UCSD-AML1 (cell line): Measurements from ENCODE around the gene SLC24A3.

Experiments
- DNase-seq: peaks from one replicate; lab custom pipeline; 2025; ENCODE audit not compliant: unreplicated experiment; lab: John Stamatoyannopoulos, UW

Gene SLC24A3

DNA sequence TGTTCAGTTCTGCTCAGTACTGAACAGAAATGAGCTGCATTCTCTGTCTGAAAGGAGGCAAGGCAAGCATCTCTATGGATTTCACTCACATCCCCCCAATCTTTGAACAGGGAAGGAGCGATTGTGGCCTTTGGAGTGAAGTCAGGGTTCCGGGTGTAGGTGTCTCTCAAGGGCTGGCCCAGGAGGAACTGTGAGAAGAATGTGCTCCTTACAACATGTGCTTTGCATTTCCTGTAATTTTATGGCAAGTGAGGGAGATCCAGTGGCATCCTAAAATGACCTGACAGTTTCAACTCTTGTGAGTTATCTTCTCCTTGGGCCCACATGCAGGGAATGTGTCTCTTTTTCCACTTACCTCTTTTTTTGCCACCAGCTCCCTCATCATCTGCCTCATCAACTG, 482.6 kb downstream of the SLC24A3 start:
- DNase-seq: no peak

DNA sequence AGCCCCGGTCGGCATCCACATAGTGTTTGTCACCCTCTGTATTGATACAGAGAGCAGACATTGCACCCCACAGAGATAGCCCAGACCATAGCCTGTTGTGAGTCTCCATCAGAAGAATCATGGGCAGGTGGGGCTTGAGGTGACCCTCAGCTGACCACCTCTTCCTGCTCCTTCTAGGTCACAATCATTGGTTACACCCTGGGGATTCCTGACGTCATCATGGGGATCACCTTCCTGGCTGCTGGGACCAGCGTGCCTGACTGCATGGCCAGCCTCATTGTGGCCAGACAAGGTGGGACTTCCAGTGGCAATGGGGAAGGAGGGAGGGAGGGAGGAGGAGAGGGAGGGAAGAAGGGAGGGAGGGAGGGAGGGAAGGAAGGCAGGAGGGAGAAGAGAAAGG, 484.2 kb downstream of the SLC24A3 start:
- DNase-seq: no peak

DNA sequence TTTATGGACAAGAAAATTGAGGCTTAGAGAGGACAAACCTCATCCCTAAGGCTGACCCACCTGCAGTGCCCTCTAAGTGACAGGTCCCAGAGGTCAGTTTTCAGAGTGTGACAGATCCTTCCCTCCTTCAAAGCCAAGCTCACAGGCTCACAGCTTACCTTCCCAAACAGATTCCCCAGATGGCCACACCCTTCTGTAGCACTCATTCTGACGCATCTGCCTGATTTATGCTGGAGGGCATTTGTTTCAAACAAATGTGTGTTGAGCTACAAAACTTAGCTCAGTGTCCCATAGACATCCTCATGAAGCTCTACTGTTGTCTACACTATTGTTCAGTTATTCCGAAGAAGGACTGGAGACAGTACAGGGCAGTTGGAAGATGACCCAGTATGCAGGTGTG, 485.0 kb downstream of the SLC24A3 start:
- no peak for DNase-seq

DNA sequence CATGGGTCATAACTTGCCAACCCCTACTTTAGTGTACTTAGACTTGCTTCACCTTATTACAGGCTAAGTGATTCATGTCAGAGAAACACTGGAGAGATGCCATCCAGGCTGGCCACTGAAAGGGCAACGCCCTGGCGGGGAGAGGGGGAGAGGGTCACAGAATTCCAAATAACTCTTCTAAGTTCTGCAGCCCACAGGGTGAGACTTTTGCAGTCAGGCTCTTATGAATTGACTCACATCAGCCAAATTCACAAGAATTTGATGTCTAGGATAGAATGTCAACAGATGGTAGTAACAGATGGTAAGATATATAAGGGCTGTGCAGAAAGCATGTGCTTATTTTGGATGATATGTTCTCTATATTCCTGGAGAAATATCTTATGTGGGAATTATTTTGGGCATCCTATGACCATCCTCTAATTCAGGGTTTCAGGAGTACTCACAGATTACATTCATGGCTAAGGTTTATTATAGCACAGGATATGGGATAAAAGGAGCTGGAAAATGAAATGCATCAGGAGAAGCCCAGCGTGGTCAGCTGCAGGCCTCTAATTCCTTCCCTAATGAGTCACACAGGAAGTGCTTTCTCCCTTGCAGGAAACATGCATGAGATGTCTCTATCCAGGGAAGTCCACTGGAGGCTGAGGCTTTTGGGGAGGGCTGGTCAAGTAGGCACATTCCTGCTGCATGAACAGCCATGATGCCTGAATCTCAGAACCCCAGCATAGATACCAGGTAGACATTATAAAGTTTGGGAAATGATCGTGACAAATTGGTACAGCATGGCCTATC, 486.9 kb downstream of the SLC24A3 start:
- no peak for DNase-seq

DNA sequence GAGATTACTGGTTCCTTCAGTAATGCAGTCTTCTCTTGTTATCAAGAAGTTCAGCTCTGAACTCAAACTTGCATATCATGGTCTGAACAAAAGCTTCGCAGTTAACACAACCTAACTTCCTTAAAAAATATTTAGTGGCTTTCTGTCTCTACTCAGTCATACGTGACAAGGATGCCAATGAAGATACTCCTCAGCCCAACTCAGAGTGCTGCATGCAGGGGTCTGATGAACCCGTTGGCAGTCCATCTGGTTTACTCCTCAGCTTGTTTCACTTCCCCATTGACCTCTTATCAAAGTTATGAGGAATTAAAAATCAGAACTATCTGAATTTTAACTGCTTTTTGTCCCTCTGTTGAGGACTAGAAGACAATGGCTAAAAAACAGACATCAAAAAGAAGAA, 489.0 kb downstream of the SLC24A3 start:
- no peak for DNase-seq

DNA sequence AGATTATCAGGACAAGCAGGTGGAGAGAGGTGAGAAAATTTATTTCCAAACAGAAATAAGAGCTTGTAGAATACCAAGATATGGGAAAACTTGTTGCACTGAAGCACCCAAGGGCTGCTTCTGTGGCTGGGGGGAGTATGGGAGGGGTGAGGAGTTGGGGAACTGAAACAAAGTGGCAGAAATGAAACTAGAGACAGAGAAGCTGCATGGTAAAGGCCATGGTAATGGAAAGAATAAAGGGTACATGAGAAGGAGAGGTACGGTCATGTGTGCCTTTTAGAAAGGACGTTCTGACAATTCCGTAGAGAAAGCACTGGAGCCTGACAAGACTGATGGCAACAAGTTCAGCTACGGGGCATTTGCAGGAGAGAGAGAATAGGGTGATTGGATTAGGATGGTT, 494.0 kb downstream of the SLC24A3 start:
- DNase-seq: no peak

DNA sequence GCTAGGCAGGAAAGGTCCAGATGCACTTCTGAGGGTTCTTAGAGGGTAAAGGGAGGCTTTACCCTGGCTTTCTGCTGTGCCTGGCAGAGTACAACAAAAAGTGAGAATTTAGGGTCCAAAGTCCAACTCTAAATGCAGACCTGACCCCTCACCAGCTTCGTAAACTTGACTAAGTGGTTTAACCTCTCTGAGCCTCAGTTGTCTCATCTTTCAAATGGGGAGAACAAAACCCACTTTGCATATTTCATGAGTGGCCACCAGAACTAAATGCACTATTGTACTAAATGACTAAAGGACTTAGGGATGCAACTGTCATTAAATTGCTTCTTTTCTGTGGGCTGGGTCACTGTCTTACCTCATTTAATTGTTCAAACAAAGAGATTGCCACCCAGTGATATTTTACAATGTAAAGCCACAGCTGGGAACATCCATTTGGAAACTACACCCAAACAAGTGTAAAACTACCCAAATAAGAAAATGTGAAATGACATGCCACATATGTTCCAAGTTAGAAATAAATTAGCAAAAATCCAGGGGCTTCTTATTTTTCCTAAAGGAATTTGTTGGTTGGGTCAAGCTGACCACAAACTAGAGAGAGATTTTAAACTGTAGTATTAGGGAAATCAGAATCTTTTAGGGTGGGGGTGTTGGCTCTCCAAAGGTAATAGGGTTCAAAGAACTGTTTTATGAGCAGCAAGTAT, 497.3 kb downstream of the SLC24A3 start:
- DNase-seq: no peak

DNA sequence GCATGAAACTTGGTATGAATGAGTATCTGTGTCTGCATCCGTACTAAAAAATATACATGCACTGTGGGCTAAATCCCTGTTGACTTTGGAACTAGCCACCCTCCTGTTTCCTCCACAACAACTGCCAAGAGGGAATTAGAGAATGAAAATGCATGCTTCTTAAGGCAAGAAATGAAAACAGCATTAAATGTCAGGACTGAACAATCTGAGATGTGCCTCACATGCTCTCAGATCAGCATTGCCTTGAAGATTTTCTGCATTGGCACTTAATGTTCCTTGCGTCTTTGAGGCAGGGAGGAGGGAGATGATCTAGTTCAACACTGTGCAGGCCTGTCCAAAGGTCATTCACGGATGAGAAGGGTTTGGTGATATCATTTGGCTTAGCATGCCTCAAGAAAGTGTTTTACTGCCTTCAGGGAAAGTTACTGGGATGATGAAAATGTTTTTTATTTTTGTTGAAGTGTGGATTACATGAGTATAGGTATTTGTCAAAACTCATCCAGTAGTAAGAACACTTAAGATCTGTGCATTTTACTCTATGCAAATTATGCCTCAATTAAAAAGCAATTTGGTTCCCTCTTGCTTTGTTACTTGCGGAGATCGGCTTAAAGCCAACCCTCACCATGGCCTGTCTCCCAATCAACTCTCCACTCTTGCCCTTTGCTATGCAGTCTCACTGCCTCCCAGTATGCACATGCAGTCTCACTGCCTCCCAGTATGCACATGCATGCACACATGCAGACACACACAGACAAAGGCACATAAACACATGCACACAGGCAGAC, 498.1 kb downstream of the SLC24A3 start:
- no peak for DNase-seq

DNA sequence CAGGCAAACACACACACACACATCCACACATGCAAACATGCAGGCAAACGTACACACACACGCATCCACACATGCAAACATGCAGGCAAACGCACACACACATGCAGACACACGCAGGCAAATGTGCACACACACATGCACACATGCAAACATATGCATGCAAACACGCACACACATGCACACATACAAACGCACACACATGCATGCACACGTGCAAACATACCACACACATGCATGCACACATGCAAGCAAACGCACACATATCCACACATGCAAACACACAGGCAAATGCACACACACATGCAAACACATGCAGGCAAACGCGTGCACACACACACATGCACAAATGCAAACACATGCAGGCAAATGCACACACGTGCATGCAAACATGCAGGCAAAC, 498.7 kb downstream of the SLC24A3 start:
- DNase-seq: no peak

DNA sequence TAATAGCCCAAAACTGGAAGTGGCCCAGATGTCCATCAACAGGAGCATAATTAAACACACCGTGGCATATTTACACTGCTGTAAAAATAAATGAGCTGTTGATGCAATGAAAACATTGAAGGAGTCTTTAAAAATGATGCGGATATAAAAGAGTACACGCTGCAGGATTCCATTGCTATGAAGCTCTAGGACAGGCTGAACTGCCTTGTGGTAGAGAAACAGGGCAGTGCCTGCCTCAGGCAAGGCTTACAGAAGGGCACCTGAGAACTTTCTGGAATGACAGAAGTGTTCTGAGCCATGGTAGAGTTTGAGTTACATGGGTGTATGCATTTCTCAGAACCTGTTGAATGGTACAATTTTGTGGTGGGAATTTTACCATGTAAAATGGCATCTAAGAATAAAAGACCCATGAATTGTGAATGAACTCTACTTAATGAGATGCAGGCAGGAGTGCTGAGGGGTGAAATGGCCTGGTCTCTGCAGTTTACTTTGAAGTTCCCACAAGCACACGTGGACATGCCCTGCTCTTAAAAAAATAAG, 500.3 kb downstream of the SLC24A3 start:
- no peak for DNase-seq

DNA sequence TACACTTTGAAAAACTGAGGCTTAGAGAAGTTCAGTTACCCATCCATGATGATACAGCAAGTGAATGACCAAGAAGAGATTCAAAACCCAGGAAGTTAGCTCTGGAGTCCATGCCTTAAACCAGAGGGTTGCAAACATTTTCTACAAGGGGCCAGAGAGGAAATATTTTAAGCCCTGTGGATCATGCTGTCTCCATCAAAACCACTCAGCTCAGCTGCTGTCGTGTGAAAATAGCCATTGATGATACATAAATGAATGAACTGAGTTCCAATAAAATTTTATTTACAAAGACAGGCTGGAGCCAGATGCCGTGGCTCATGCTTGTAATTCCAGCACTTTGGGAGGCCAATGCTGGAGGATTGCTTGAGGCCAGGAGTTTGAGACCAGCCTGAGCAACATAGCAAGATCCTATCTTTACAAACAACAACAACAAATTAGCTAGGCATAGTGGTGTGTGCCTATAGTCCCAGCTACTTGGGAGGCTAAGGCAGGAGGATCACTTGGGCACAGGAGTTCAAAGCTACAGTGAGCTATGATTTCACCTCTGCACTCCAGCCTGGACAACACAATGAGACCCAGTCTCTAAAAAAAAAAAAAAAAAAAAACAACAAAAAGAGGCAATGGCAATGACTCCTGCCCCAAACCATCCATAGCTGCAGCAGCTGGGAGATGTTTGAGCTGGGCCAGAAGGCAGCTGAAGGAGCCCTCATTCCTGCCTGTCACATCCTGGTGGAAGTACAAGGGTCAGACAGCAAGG, 501.6 kb downstream of the SLC24A3 start:
- no peak for DNase-seq

DNA sequence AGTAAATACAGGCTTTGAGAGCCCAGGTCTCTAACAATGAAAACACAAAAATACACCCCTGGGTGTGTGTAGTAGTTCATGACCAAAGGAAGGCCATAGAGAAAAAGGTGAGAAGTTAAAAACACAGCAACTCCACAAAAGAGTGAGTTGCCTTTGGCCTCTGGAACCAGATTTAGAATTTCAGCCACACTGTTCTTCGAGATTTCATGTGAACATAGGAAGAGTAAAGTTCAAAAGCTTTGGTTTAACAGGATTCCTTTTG, 502.1 kb downstream of the SLC24A3 start:
- no peak for DNase-seq

DNA sequence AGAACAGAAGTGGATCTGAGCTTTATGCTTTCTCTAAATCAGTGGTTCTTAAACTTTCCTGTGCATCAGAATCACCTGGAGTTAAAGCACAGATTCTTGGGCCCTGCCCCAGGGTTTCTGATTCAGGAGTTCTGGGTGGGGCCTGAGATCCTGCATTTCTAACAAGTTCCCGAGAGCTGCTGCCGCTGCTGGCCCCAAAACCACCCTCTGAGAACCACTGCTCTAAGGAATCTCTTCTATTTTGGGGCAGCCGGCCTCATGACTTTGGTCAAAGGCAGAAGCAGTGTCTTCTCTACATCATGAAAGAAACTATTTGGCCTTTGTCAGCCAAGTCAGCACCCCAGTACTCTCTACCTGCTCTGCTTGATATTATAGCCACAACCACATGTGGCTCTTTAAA, 503.5 kb downstream of the SLC24A3 start:
- no peak for DNase-seq

DNA sequence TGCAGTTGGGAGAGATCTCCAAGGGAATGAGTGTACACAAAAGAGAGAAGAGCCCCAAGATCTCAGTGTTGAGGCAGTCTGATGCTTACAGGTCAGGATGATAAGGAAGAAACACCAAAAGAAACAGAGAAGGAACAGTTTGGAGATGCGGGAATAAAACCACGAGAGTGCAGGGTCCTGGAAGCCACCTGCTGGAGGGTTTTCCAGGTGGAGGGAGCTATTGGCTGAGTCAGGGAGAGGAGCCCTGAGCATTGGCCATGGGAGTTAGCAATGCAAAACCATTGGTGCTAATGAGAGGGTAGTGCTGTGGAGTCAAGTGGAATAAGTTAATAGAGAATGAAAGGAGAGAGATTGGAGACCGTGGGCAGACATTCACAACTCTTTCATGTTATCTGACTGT, 506.4 kb downstream of the SLC24A3 start:
- DNase-seq: no peak

DNA sequence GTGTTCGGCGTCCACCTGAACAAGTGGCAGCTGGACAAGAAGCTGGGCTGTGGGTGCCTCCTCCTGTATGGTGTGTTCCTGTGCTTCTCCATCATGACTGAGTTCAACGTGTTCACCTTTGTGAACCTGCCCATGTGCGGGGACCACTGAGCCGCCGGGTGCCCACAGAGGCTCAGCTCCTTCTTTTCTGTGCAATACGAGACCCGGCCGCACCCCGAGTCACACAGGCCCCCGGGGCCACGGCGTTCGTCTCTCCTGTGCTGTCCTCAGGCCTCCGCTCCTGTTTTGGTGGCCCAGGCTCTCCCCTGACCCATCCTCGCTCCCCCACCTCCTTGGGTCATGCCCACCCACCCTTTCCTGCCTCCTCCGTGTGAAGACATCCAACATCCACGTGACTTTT, 508.5 kb downstream of the SLC24A3 start:
- no peak for DNase-seq

DNA sequence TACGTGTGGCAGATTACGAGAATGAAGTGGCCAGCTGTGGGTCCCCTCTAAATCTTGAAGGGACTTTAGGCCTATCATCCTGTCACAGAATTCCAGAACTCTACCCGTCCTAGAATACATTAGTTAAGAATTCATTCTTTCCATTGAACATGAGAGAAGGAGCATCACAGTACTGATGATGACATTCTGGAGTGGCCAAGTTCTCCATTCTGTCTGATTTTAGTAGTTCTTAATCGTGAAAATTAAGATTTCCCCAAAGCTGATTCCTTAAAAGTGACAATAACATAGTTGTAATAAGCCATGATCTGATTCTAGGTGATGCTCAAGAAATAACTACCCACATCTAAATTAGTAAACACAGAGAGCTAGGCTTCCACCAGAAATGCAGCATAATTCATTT, 510.6 kb downstream of the SLC24A3 start:
- no peak for DNase-seq

DNA sequence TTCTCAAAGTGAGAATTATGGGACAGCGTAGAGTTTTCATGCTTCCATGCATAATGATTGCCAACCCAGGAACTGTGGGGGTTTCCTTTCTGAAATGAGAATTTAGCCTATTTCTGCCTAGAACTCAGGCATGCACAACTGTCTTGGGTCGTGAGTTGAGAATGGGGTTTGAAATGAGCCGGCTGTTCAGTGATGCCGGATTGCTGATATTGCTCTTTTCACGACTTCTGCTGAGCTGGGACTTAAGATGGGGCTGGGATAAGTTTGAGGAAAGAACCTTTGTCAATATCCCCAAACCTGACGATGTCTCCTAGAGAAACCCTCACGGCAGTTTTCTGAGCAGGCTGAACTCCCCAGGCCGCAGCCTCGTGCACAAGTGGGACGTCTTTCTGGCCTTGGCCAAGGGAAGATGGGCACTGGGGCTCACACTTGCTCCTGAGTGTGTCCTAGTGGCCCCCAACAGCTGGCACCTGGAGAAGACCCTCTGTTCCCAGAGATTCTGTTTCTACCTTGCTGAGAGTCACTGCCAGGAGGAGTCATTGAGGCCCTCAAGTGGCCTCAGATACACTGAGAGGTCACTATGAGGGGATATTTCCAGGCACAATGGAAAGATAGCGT, 511.5 kb downstream of the SLC24A3 start:
- DNase-seq: no peak

DNA sequence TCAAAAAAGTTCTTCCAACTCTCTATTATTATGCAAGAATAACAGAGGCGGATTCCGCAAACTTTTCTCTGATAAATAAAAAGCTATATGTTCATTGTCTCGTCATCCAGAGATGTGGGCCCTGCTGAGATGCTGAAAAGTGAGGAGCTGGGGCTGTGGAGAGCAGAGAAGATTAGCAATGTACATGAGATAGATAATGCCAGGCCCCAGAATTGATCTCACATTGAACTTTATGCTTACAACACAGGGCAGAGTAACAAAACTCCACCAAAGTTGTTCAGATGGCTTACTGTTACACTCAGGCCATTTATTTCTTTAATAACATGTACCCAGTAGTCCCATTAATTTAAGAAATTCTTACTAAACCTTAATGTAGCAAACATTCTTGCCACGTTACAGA, 512.9 kb downstream of the SLC24A3 start:
- DNase-seq: no peak

DNA sequence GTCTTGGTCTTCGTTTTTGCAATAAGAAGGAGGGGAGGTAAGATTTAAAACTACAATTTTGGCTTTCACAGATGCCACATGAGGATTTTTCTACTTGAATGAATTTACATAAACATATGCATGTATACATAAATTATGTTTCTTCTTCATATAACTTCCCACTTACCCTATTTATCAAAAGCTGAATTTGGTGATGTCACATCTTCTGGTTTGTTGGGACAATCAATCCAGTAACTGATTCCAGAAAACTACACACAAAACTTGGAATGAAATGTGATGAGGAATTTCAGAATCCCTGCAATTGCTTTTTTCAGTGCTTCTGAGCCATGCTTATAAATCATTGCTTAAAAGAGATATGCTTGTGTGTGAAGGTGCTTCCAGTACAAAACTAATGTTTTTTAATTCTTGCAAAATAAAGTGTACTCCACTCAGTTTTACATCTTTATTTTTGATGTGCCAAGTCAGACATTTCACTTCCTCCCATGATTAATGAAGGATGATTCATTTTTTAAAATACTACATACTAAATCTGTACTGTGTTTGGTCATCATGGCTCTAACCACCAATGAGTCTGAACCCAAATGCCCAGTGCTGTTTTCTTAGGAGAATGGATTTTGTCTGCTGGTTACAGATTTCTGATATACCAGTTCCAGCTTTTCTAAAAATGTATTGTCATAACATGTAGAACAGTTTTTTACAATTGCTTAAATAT, 513.5 kb downstream of the SLC24A3 start:
- no peak for DNase-seq

DNA sequence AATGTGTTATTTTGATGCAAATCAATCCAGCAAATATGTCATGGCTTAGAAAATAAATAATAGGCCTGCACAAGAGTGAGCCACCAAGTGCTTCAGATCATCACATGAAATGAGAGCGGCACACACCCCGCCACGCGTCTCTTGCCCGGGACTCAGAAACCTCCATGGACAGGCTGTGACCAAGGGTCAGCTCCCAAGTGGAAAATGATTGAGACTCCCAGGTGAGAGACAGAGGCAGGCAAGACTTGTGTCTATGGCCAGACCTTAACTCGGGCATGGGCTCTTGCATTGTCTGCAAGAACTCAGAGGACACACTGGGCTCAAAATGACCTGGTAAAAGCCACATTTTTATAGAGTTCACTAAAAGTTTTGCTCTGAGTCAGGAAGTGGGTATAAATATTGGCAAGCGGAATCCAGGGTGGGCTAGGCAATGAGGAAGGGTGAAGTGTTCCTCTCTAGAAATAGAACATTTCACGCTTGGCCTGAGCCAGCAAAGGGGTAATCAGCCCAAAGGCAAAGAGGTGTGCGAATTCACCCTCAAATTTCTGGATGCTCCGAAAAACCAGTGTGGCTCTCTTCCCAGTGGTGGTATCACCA, 514.9 kb downstream of the SLC24A3 start:
- DNase-seq: no peak
